BJ (cell line): ENCODE data around the gene RNF20. TPM values are rescaled to one million over a fixed set of nuclear protein-coding genes. Genes with fewer than 3 reads are reported as not detected.

Experiments used
- CTCF ChIA-PET: fragments of 350-600 bp; formaldehyde crosslinking; extraction: SDS; loops from one replicate; lab custom pipeline; 2021; ENCODE audit warnings: antibody characterized with exemption, inconsistent platforms; lab: Yijun Ruan, JAX
- POLR2A ChIA-PET: fragments of 300-600 bp; sonication (Branson Sonifier 250); formaldehyde crosslinking; extraction: SDS; loops from one replicate; lab custom pipeline; 2021; ENCODE audit warnings: antibody characterized with exemption; lab: Charles Lee
- DNase-seq: peaks from one replicate; pipeline ENCODE4 v3.0.0-alpha.2; 2011; ENCODE audit warnings: low read depth
- H3K27me3 ChIP-seq: 2 replicates; pipeline ENCODE4 v1.6.0; 2011; ENCODE audit warnings: low read length; ENCODE audit not compliant: control insufficient read depth, insufficient read depth
- H3K36me3 ChIP-seq: 2 replicates; pipeline ENCODE4 v1.5.1; 2011; ENCODE audit warnings: low read length; ENCODE audit not compliant: control insufficient read depth, insufficient read depth
- H3K4me3 ChIP-seq: 2 replicates; pipeline ENCODE4 v1.5.1; 2011; ENCODE audit warnings: low read depth, mild to moderate bottlenecking, control low read depth, low read length
- polyA plus RNA-seq: library from polyadenylated mRNA; depleted of rRNA; stranded (reverse); fragments of >200 nt; gene quantifications from 2 replicates; pipeline ENCODE4 v1.2.3, GENCODE V29; 2011
- TF ChIP-seq, protein P1 (sequence below): IDR thresholded peaks from 2 replicates; pipeline ENCODE4 v1.5.1; 2011; ENCODE audit warnings: low read depth, mild to moderate bottlenecking, control low read depth, inconsistent platforms, low read length, moderate library complexity; ENCODE audit not compliant: insufficient read depth

Gene RNF20
- polyA plus RNA-seq, 1 experiment: 18.0 TPM

DNA sequence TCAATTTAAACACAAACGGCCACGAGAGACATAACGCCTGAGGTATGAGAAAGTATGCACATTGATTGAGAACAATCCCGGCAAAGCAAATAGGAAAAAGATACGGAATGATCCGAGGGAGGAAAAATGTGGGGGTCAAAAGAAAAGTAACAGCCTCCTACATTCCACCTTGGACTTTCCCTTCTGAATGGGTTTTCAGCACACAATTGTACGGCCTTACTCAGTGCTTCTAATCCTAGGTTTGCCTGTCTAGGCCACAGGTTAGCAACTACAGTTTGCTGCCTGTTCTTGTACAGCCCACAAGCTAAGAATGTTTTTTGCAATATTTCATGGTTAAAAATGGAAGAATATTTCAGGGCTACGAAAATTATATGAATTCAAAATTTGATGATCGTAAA lies 46.2 kb upstream of the RNF20 start:
- no peaks in the 10 kb centered on the region for H3K36me3 ChIP-seq
- H3K4me3 ChIP-seq: peak overlapping the region; percentile 41; the same call in 1 of the 2 replicates
- no peak for DNase-seq
- ChIA-PET CTCF (interaction anchor here (0.9 to 2.1 kb wide), 6 partner anchors 8 to 47 kb away, joined by 3 to 9 read pairs (median 4); partner anchors contain the start of gene RNF20), POLR2A (no interaction called here)
- TF ChIP-seq, protein P1, sequence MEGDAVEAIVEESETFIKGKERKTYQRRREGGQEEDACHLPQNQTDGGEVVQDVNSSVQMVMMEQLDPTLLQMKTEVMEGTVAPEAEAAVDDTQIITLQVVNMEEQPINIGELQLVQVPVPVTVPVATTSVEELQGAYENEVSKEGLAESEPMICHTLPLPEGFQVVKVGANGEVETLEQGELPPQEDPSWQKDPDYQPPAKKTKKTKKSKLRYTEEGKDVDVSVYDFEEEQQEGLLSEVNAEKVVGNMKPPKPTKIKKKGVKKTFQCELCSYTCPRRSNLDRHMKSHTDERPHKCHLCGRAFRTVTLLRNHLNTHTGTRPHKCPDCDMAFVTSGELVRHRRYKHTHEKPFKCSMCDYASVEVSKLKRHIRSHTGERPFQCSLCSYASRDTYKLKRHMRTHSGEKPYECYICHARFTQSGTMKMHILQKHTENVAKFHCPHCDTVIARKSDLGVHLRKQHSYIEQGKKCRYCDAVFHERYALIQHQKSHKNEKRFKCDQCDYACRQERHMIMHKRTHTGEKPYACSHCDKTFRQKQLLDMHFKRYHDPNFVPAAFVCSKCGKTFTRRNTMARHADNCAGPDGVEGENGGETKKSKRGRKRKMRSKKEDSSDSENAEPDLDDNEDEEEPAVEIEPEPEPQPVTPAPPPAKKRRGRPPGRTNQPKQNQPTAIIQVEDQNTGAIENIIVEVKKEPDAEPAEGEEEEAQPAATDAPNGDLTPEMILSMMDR: no peak
- H3K27me3 ChIP-seq: no peaks in the 10 kb centered on the region

GRCh38 chr9:101495810-101496209 lies 37.8 kb upstream of the RNF20 start:
- POLR2A ChIA-PET: no interaction called here
- DNase-seq: no peak
- TF ChIP-seq, protein P1: no peak

DNA sequence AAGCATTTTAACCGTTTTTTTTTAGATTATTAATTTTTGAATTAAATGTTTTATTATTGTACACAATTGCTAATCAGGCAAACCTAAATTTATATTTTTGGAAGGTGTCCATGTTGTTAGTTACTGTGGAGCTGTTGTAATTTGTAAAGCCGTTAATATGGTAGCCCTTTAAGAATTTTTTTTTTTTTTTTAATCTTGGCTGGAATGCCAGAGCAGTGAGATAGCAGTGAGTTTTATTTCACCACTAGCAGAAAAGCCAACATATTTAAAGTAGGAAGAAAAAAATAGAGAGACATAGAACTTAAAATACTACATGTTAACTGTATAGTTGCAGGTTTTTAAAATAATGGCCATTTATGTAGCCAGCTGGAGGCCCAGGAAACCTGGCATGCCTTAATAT lies 35.3 kb upstream of the RNF20 start:
- ChIA-PET CTCF (interaction anchor here (0.7 to 1.5 kb wide), 4 partner anchors 11 to 110 kb away, joined by 3 to 4 read pairs (median 3); a partner anchor contains a TSS), POLR2A (no interaction called here)
- Histone ChIP-seq H3K27me3 (no peaks in the 10 kb centered on the region), H3K4me3 (no peak overlapping the region), H3K36me3 (no peaks in the 10 kb centered on the region)
- TF ChIP-seq, protein P1: no peak
- DNase-seq: no peak

More at GRCh38 chr9:101495810-101496209, 37.8 kb upstream of the RNF20 start:
- no peak overlapping the region for H3K4me3 ChIP-seq
- H3K27me3 ChIP-seq: no peaks in the 10 kb centered on the region
- no peaks in the 10 kb centered on the region for H3K36me3 ChIP-seq
- CTCF ChIA-PET: interaction anchor here (1.0 to 1.2 kb wide), 3 partner anchors 9 to 33 kb away, joined by 3 to 4 read pairs (median 3); a partner anchor contains a TSS

DNA sequence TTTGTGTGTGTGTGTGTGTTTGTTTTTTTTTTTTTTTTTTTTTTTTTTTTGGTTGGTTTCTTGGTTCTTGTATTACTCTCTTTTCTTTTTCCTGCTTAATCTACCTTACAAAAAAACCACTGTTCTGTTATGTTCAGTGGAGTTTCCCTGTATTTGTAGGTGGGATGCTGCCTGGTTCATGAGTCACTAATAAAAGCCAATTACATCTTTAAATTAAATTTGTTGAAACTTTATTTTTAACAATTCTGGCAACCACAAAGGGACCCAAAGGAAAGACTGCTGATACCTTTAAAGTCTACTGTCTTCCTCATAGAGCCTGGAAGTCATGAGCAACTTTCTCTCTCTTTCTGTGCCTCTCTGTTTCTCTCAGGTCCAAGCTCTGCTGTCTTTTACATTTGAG lies 29.5 kb upstream of the RNF20 start:
- no peak for DNase-seq
- POLR2A ChIA-PET: no interaction called here
- CTCF ChIA-PET: interaction anchor here (1.8 kb wide), 1 partner anchor 10 kb away, joined by 4 read pairs; no protein-coding TSS in a partner anchor
- H3K36me3 ChIP-seq: no peaks in the 10 kb centered on the region
- H3K27me3 ChIP-seq: no peaks in the 10 kb centered on the region
- TF ChIP-seq, protein P1: no peak
- no peak overlapping the region for H3K4me3 ChIP-seq

- TF ChIP-seq, protein P1: no peak
- CTCF ChIA-PET: interaction anchor here (0.6 to 2.5 kb wide), 5 partner anchors 12 to 49 kb away, joined by 3 to 10 read pairs (median 3); partner anchors contain the start of gene RNF20
- POLR2A ChIA-PET: no interaction called here
- H3K27me3 ChIP-seq: no peaks in the 10 kb centered on the region
- H3K4me3 ChIP-seq: no peak overlapping the region
- H3K36me3 ChIP-seq: no peaks in the 10 kb centered on the region
- peak; percentile 66 for DNase-seq
Measured at GRCh38 chr9:101508211-101508610, 25.4 kb upstream of the RNF20 start.
